HG03159 (cell line): ENCODE measurements around the gene FBLN2.

Source experiments
- ATAC-seq: cut with Tn5 transposase; IDR thresholded peaks from one replicate; pipeline ENCODE4 v1.9.1; 2021; ENCODE audit warnings: mild to moderate bottlenecking, moderate library complexity; ENCODE audit not compliant: unreplicated experiment

The FBLN2 gene

DNA sequence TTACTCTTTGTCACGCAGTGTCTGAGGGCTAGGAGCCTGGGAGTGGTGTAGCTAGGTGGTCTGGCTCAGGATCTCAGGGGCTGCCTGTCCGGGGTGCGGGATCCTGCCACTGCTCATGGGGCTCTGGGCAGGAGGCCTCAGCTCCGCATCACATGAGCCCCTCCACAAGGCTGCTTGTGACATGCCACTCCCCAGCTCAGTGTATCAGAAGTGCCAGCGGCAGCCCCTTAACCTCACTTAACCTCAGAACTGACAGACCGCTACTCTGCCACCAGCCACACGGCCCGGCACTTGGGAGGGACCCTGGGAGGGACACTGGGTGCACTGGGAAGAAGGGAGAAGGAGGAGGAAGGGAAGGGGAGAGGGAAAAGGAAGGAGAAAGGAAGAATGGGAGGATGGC, 87.9 kb downstream of the FBLN2 start:
- no peak for ATAC-seq

DNA sequence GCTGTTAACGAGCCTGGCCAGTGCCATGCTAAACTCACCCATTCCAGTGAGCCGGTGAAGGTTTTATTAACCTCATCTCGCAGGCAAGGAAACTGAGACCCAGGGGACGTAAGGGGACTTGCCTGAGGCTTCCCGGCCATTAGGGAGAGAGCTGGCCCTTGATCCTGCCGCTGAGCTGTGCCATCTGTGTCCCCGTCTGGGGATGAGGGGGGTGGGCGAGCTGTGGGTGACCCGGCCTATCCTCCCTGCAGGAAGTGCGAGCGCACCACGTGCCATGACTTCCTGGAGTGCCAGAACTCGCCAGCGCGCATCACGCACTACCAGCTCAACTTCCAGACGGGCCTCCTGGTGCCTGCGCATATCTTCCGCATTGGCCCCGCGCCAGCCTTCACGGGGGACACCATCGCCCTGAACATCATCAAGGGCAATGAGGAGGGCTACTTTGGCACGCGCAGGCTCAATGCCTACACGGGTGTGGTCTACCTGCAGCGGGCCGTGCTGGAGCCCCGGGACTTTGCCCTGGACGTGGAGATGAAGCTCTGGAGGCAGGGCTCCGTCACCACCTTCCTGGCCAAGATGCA, 88.5 kb downstream of the FBLN2 start:
- no peak for ATAC-seq

DNA sequence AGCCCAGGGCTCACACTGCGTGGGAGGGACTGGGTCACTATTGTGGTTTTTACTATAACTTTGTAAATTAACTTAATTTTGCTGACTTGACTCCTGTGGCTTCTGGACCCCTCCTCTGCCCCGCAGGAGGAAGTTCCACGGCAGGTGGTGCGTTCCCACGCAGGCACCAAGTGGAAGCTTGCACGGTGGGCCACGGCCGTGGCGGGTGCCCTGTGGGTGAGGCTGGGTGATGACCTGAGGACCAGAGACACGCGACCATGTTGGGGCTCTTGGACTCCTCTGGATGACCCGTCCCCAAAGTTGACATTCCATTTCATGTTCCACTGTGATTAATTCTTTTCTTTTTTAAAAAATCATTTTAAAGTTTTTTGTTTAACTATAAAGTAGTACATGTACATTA, 89.0 kb downstream of the FBLN2 start:
- ATAC-seq = no peak

DNA sequence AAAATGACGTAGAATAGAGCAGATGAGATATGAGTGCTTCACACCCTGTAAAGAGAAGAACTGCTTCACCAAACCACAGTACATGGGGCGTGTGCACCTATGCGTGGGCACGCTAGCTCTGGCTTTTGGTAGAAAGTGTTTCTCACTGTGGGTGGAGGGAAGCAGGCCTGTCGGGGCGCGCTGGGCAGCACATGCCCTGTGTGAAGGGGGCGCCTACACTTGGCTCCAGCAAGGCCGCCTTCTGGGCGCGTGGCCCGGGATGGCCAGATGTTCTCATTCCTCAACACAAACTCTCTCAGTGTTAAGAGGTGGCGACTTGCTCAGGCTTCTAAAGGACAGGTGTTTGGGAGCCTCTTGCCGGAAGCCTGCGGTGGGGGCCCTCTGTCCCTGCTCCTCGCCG, 90.0 kb downstream of the FBLN2 start:
- no peak for ATAC-seq

DNA sequence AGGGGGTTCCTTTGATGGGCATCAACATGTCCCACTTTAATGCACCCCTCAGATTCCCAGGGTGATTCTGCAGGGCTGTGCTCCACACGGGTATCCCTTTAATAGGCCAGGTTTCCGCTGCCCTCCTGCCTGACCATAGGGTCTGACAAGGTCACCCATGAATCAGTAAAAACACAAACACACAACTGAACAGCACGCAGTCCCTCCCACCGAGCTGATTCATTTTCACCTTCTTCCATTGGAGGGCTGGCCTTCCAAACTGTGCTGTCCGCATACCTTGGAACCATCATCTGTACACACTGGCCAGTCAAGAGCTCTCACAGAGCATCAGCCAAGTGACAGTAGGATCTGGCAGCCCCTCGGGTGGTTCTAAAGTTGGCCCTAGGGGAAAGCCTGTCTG, 93.7 kb downstream of the FBLN2 start:
- no peak for ATAC-seq

DNA sequence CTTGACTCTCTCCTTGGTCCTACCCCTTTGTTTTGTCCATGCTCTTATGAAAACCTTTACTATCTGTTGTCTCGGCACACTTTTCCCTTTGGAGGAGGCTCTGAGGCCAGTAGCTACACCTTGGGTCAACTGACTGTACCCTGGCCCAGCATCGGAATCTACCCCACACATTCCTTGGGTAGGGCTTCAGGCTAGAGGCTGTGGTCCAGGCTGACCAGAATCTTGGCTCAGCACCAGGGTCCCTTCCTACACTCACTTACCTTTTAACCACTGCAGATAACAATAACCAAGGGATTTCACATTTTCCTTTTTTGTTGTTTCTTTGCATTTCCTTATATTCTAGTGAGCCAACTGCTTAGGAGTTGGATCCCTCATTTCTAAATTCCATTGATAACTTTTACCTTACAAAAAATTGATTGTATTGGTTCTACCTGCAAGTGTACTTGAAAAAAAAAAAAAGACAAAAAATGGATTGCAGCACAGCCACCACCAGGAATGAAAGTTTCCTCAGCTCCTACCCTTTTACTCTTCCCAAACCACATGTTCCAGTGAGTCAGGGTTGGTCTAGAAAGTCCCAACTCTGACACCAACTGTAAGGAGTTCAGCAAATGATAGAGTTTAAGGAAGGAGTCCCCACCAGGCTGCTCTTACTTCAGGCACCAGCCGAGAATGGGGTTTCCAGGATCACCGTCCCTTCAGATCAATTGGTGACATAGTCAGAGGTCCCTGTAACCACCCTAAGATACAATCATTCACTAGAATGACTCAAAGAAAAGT, 95.6 kb downstream of the FBLN2 start:
- no peak for ATAC-seq

DNA sequence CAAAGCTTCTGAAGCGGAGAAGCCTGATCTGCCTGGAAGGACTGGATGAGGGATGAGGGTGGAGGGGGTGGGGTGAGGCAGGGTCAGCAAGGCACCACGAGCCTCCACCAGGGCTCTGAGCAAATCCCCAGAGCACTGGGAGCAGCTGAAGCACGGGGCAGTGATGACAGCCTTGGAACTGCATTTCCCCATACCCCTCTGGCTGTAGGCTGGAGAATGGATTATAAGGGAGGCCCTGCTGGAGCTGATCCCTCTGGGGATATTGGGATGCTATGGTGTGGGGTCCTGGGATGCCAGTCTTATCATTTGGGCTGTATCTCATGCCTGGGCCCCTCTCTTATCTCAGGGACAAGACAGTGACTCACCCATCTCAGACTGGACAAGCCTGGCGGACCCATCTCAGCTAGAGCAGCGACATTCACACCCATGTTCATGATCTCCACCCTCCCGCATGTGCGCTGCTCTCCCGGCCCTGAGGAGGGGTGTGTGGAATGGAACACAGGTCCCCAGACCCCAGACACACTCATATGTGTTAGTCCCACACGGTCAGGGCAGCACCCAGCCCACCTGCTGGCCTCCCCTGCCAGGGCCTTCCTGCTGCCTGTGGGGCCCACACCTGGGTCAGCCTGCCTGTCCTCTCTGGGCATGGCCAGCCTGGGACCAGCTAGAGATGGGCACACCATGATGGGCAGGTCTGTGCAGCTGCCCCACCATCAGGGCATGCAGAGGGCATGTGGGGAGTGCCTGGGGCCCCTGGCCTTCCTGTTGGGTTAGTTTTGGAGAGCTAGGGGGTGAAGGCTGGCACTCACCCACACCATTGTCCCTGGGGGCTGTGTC, 97.1 kb downstream of the FBLN2 start:
- ATAC-seq = no peak

DNA sequence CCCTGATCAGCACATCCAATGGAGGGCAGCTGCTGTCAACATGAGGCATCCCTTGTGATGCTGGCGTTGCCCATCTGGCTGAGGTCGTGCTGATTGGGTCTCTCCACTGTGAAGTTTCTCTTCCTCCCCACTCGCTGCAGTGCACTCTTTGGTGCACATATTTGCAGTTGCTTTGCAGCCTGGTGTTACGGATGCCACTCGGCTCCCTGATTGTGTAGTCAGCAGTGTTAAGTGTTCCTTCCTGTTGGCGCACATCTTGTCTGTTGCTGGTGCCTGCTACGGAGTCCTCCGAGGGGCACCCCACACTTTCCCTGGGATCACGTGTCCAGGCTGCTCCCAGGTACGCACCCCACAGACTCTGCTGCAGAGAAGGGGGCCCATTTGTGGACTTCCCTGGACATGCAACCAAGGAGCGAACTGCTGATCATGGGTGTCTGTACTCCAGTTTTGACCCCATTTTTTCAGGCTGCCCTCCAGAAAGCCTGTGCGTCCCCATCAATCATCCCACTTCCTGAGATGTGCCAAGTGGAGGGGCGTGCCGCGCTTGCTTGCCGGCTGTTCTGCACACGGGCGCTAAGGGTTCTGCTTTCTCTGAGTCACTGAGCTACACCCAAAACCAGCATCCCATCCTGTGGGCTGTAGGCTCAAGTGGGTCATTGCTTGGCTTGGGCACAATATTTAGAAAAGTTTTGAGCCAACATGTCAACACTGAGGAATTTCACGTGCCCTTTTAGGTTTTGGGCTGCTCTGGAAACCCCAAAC, 98.6 kb downstream of the FBLN2 start:
- ATAC-seq = no peak

DNA sequence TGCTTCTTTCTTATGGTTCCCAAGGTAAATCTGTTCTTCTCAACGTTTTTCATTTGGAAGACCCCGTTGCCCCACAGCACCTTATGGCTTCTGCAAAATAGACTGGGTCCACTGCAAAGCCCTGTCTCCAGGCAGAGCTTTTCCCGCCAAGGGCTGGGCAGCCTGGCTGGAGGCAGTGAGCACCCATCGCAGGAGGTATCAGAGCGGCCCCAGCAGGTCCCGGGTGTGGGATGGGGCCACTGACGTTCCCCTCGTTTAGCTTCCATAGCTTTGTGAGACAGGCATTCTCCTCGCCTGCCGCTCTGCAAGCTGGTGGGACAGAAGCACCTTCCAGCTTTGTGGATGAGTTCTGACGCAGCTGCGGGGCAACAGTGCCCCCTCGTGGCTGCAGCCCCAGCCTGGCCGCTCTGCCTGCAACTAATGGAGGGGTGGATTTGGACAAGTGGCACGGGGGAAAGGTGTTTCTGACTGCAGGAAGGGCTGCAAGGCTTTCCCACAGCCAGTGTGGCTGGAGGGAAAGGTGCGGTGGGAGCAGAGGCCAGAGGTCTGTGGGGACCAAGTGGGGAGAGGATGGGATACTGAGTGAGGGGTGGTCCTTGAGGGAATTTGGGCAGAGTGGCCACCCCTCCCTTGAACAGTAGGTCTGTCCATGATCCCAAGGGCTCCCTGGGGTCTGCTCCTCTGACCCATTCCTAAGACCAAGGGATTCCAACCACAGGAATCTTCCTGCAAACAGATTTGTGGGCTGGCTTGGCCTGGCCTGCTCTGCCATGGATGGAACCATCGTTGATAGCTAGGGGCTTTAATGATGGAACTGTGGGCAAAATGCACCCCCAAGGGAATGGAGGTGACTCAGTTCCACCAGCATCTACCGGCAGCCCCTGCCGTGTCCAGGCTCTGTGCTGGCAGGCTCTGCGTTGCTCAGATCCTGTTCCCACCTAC, 99.4 kb downstream of the FBLN2 start:
- ATAC-seq = peak; percentile 49

DNA sequence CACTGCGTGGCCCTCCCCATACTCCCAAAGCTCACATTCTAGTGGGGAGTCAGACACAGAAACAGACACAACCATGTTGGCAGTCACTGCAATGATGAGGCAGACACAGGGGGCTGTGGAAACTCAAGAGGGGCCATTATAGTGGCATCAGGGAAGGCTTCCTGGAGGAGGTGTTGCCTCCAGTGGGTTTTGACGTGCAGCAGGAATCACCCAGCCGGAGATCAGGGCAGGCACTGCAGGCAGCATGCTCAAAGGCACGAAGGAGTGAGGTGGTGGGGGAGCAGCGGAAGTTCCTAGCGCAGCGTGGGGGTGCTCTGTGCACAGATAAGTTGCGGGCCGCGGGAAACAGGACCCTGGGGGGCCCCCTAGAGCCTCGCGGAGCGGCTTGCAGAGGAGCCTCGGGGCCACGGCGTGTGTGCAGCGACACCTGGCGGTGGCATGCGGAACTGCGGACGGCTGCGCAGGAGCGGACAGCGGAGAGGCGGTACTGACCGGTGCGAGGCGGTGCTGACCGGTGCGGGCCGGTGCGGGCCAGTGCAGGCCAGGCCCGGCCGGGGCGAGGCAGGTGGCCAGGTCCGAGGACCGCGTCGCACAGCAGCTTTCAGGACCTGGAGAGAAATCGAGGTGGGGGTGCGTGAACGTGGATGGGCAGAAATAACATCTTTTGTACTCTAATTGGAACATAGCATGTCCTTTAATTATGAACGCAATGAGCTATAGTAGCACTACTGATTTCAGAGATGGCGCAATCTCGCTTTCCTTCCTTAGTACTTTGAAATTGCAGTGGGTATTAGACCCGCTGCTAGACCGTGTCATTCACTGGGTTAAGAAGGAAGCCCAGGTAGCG, 101.5 kb downstream of the FBLN2 start:
- ATAC-seq = peak; percentile 52

DNA sequence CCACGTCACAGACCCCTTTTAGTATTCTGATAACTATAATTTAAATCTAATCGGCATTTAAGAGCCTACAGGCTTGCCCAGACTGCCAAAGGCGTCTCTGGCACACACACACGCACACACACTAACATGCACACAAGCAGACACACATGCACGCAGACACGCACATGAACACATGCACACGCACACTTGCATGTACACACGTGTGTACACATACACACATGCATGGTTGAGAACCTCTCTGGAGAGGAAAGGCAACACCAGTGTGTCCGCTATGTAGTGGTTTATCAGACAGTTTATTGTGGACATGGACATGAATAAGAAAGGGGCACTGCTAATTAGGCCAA, 102.1 kb downstream of the FBLN2 start:
- no peak for ATAC-seq

DNA sequence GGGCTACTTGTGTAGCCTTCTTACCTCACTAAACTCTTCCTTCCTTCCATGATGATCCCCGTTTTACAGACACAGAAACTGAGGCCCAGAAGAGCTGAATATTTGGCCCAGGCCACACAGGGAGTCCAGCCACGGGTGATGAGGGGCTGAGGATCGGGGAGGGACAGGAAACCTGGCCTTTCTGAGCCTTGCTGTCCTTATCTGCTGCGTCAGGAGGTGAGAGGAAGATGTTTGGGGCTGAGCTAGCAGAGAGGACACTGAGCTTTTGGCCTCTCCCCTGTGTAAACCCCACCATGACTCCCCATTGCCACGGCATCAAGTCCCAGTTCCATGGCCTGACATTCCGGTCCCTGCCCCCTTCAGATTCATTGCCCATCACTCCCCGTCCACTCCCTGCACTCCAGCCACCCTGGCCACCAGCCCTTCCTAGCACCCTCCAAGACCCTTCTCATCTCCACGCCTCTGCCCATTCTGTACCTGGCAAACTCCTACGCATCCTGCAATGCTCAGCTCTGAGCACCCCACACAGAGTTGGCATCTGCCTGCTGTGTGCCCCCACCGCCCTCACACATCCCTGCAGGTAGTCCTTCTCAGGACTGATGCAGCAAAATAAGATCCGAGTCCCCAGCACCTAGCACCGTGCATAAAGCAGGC, 103.0 kb downstream of the FBLN2 start:
- no peak for ATAC-seq

DNA sequence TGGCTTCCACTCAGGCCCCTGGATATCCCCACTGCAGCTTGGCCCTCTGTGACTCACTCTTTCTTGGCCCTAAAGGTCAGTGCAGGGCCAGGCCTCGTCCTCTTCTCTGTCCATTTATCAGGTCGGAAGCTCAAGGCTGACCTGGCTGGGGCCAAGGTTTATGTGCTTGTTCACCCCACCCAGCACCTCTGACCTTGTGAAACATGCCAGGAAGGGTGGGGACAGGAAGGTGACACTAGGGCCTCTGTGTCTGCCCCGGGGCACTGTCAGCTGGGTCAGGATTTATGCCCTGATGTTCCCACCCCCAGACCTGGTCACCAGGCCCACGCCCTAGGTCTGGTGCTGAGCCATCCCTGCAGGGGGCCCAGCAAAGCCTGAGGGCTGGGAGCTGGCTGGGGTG, 103.8 kb downstream of the FBLN2 start:
- no peak for ATAC-seq

DNA sequence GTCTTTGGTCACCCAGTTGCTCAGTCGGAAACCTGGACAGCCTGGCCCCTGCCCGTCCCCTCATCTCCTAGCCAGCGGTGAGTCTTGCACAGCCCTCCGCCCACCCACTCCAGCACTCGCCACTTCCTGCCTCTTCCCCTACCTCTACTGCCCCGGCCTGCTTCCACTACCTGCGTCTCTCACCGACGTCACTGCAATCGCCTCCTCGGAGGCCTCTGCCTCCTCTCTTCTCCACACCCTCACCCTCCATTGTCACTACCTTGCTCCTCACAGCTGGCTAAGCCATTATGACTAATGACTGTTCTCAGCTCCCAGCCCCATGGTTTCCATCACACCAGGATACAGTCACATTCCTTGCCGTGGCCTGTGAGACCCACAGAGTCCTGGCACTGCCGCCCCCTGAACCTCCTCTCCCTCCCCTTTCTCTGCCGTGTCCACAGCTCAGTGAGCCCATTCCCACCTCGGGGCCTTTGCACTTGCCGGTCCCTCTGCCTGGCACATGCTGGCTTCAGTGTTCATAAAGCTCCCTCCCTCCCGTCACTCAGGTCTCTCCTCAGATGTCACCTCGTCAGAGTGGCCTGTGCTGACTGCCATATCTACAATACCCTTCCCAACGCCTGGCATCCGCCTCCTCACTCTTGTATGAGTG, 104.8 kb downstream of the FBLN2 start:
- ATAC-seq = no peak

DNA sequence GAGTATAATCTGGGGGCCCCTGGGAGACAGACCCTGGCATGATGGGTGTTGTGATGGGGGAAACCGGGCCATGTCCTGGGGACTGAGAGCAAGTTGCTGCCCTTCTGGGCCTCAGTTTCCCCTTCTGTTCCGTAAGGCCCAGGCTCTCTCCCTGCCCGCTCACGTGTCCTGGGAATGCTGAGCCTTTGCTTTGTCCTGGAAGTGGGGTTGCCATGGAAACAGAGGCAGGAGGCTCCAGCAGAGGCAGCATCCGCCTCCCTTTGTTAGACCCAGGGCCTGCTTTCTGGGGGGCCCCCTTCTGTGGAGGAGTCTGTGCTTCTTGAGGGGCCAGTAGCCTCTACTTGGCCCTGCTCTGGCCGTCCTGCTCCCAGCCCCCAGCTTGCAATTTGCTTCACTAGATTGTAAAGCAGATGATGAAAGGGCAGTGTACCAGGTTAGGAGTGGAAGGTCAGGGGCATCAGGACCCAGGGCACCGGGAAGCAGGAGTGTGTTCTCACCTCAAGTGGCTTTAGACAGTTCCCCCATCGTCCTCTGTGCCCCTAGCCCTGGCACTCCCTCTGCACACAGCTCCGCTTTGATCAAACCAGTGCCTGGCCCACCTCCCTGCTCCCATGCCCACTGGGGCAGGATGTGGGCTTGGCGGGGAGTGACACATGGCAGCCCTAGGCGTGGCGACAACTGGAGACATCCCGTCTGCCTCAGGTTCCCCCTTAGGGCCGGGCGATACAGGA, 105.6 kb downstream of the FBLN2 start:
- no peak for ATAC-seq

DNA sequence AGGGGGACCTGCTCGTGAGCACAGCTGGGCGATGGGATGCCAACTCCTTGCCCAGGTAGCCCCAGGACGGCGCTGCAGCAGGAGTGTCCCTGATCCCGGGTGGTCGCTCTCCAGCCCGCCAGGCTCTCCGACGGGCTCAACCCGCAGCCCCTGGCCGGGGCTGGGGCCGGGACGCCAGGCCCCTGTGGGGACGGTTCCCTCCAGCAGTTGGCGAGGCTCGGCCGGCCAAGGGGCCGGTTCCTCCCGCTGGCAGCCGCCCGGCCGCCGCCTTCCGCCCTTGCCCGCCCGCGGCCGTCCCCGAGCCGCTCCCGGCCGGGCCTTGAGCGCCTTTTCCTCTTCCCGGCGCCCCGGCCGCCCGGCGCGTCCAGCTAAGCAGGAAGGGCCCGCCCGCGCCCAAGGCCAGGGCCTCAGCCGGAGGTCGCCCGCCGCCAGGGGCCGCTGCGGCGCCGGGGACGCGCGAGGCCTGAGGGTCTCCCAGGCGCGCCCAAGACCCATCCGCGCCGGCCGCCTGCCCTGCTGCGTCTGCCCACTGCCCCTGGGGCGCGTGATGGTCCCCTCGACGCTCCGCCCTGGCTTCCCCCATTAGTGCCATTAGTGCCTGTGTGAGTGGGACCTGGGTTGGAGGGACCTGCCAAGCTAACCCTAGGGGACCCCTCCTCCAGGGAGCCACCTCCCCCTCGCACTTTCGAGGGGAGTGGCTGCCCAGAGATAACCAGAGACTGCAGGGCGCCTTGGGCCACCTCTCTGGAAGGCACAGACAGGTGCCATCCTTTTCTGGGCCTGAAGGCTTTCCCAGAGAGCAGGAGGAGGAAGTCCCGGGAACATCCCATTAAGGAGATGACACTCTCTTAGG, 106.4 kb downstream of the FBLN2 start:
- no peak for ATAC-seq
